ENCODE results near the gene CTSV.
"Not testable (repeated sequence)": the region's sequence is repeated elsewhere in the genome, so short reads cannot be mapped to it uniquely, and the experiment has no call there.

The CTSV gene

DNA sequence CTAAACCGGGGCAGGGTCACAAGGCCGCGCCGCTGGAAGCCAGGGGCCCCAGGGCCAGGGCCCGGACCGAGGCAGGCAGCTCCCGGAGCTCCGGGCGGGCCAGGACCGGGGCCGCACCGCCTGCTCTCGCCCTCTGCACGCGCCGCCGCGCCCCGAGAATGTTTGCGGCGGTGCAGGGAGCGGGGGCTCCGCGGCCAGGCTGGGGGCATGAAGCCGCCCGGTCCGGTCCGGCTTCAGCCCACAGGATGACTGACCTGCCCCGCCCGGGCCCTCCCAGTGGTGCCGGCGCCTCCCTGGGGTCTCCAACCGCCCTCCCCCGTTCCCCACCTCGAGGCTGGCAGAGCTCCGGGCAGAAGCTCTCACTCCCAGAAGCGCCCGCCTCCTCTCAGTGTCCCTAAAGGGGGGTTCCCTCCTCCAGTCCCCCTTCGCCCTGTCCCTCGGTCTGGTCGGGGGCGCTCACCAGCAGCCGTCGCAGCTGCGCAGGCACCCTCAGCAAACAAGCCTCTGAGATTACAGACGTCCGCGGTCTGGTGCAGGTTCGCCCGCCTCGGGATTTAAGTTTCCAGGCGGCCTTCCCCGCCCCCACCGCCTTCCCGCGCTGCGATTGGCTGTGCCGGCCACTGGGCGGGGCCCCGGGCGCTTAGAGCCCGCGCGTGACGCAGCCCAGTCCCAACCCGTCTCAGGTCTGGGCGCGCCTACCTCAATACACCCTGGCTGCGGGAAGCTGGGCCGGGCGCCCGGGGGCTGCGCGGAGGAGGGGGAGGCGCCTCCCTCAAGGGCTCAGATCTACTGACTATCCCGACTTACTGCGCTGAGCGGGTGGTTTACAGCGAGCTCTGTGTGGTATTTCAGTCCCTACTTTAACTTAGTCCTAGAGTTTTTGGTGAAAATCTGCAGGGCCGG lies at the start of gene CTSV:
CTSV (minus strand) TSS at position 532 of the 903 bp plus-strand sequence. CDS start 1,099 bp downstream, outside the sequence.
- peak; percentile 53 for DNase-seq

DNA sequence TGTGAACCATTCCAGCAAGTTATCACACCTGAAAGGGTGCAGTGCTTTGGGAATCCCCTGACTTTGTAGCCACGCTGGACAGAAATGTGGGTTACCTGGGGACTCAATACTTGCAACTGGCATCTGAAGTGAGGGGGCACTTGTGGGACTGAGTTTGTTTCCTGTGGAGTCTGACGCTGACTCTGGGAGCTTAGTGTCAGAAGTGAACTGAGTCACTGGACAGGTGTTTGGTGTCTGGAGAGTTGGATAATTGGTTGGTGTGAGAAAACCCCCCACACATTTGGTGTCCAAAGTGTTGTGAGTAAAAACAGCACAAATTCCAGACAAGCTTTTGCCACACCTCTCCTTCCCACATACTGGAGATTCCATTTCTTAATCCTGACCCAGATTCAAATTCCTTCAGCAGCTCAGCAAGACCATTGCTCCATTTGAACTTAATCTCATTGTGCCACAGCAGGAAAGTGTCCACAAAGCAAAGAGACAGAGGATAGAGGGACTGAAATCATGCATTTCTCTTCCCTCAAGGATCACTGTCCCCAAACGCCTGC lies 48.8 kb upstream of the CTSV start:
- DNase-seq = not testable (repeated sequence)

DNA sequence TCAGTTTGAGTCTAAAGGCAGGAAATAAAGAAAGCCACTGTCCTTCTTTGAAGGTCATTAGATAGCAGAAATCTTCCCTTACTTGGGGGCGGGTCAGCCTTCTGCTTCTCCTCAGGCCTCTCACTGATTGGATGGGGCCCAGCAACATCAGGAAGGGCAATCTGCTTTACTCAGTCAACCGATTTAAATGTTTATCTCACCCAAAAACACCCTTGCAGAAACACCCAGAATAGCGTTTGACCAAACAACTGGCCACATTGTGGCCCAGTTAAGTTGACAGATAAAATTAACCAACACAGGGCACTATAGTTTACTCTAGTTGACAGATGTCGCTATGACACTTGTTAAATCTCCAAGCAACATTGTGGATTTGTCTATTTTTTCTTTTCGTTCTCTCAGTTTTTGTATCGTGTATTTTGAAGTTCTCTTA lies 45.6 kb upstream of the CTSV start:
- not testable (repeated sequence) for DNase-seq

DNA sequence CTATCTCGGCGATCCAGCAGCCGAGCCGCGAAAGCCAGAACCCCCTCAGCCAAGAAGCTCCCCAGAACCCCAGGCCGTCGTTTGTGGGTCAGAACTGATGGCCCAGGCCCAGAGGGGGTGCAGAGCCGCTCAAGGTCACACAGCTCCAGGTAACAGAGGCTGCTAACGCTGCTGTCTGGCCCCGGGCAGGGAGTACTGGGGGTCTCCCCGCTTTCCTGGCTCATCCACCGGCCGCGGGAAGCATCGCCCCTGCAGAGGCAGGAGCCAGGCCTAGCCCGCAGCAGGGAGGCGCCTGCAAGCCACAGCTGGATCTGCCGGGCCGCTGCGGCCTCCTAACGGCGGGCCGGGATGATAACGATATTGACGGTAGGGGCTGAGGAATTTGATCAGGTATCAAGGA lies 39.4 kb upstream of the CTSV start:
- no peak for DNase-seq

DNA sequence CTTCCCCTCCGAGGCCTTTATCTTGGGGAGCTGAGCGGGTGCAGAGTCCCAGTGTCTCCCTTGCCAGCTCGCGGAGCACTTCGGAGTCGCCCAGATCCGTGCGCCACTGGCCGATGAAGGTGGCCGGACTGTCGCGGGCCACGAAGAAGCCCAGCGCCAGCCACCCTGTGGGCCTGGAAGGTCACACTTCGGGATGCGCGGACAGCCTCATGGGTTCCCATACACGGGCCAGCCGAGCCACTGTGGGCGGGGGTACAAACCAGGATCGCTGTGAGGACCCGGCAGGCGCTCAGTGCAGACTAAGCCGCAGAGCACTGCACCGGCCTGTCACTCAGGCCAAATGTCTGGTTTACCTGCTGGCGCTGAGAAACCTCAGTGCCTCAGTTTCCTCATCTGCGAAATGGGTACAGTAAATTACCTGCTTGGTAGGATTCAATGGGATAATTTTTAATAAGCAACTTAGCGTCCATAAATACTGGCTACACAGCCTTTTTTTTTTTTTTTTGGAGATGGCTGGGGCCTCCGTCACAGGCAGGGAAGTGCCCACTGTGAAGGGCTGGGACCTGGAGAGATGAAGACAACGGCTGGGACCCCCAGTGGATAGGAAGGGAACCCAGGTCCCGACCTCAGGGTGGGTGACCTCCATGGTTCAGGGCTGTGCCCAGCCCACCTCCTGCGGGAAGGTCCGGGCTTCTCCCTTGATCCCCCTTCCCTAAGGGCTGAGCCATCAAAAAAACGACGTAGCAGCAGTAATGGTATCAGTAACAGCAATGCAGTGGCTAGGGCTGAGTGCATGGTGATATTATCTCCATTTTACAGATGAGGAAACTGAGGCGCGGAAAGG lies 38.7 kb upstream of the CTSV start:
- no peak for DNase-seq

DNA sequence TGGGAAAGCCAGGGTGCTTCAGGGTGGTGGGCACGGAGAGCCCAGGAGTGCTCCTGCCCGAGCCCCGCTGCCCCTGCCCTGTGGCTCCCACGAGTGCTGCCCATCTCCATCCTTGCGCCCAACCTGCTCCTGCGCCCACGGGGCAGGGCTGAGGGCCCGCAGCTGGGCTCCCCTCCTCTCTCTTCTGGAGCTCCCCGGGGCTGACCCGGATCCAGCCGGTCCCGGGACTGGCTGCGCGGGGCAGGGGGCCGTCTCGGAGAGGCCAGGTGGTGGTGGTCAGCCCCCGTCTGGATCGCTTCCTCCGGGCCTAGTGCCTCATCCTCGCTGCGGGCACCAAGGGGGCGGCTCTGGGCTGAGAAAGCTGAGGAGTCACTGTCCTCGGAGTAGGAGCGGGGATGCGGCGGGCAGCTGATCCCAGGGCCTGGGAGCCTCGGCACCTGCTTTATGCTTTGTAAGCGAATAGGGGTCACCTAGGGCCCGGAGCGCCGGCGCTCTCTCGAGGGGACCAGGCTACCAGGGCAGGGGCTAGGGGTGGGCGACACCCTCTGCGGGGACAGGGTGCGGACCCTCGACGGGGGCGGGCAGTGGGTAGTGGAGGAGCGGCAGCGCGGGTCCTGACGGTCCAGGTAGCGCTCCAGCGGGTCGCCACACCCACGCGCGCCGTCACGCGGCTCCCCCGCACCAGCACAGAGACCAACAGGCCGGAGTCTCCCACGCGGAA lies 37.9 kb upstream of the CTSV start:
- DNase-seq = not testable (repeated sequence)

DNA sequence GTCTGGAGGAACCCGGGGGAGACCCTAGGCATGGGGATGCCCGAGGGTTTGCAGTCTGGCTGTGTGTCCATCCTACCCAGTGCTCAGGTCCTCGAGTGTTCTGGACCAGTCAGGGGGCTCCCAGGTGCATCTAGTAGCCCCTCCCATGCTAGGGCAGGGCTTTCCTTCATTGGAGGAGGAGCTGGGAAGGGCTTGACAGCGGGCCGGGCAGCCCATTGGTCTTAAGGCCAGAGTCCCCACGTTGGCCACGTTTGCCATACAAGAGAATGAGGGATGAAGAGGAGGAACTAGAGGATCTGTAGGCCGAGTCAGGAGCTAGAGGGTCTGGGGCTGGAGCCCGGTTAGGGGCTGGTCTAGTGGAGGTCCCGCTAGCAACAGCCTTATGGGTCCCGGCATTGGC lies 37.3 kb upstream of the CTSV start:
- no peak for DNase-seq

DNA sequence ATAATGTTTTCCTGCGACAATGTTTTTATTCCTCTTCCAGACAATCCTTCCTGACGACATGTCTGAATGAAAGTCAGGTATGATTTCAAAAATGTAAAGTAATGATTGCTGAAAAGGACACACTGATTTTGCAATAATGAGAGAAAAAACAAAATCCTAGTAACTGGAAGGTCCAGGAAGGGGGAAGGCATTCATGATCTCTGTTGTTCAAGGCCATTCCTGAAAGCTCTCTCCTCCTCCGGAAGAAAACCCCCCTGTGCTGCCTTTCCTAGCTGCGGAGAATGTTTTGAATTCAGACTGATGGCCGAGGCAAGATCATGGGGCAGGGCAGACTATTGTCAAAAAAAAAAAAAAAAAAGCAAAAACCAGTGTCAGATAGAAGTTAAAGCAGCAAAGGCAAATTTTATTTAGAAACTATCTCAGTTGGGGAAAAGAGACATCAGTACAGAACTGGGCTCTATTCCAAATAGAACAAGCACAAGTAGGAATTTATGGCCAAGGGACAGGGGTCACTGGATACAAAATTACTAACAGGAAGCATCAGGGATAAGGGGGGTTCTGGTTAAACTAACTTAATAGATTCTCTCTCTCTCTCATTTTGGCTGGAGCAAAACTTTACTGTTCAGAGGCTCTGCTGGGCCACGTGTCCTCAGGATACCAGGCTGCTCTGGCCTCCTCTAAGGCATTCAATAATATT lies 36.5 kb upstream of the CTSV start:
- DNase-seq = no peak

DNA sequence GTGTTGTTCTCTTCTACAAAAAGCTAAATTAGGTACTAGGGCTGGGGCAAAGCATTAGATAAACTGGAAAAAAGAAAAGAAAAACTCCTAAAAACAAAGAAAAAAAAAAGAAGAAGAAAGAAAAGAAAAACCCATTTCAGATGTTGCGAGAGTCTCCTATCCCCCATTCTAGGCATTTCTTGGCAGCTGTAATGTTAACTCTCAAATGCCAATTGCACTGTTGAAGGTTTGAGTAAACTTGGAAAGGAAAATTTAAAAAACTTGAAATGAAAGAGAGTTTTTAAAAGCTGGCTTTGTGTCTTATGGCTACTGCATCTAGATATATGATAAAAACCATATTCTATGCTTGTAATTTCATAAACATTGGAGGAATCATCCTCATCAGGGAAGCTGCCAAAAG lies 34.6 kb upstream of the CTSV start:
- no peak for DNase-seq

DNA sequence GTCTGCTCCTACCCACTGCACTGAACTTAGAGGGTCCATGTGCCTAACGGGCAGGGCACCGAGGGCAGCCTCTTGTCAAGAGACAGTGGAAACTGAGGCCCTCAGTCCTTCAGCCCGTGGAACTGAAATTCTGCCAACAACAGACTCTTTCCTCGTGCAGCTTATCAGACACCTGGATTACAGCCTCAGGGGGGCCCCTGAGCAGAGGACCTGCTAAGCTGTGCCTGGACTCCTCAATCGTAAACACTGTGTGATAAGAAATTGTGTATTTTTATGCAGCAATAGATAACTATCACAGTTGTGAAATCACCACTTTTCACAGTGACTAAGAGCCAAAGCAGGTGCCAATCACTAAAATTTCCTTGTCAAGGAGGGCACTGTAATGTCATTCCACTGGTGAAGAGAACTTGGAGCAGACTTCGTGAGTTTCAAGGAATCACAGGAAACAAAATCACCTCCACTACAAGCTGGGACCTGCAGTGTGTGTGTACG lies 33.4 kb upstream of the CTSV start:
- DNase-seq = no peak

DNA sequence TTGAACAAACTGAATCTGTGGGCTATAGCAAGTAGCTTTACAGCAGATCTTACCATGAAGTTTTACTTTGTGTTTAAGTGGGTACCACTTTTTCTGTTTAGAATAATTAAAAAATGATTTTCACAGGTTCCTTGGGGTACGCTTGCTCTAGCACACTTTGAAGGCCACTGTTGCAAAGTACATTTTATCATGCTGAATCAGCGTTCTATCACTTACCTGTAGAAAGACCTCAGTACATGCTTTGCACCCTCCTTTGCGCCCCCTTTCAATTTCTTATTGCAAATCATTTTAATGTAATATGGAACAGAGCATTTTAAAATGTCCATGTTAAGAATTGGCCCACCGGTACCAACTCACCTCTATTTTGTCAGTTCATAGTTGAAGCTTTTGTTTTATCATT lies 31.4 kb upstream of the CTSV start:
- DNase-seq = not testable (repeated sequence)

DNA sequence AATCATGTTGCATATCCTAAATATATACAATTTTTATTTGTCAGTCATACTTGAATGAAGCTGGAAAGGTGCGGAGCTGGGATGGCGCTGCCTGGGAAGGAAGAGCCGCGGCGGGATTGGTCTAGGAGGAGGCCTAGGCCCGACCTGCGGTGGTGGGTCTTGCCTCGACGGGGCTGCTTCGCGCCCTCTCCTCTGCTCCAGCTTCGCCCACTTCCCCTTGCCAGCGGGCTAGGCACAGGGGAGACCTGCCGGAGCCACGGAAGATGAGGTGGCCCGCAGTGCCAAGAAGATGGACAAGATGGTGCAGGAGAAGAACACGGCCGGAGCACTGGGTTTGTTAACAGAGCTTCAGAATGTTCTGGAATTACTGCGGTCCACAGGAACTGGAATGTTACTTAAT lies 28.5 kb upstream of the CTSV start:
- DNase-seq = no peak

DNA sequence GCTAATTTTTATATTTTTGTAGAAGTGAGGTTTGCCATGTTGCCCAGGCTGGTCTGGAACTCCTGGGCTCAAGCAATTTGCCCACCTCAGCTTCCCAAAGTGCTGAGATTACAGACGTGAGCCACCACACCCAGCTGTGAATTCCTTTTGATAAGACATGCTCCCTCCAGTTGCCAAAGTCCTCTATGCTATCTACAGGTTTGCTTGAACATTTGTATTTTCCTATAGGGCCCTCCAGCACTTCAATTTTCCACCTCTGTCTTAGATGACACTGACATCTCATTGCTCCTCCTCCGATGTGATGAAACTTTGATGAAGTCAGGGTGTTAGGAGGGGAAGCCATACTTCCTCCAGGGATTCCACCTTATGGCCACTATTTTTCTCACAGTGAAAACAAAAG lies 25.2 kb upstream of the CTSV start:
- DNase-seq = no peak

DNA sequence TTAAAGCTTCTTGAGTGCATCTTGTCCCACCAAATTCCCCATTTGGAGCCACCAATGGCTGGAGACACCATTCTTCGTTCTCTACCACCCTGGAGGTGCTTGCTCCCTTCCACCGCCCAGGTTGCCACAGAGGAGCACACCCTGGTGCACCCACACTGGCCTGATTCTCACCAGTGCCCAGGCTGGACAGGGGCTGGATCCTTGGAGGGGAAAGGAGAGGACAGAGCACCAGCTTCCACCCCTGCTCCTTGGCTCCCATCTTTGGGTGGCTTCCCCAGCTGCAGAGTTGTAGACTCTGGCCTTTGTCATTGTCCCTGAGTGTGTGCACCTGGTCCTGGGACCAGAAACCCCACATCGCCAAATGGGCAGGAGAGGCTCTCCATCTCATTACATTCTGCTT lies 21.9 kb upstream of the CTSV start:
- no peak for DNase-seq

DNA sequence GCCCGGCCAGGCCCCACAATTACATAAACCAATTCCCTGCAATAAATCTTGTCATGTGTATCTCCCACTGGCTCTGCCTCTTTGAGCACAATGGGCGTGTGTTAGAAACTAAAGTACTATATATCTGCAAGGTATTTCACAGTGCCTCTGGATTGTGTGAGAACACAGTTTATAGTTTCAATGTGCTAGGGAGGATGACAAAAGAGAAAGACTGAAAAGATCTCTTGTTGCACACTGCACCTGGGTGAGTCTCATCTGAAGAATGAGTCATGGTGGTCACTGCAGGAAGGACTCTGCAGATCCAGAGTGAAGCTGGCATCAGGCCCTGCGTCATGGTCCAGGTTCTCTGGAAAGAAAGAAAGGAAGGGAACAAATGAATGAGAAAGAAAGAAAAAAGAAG lies 20.7 kb upstream of the CTSV start:
- no peak for DNase-seq

DNA sequence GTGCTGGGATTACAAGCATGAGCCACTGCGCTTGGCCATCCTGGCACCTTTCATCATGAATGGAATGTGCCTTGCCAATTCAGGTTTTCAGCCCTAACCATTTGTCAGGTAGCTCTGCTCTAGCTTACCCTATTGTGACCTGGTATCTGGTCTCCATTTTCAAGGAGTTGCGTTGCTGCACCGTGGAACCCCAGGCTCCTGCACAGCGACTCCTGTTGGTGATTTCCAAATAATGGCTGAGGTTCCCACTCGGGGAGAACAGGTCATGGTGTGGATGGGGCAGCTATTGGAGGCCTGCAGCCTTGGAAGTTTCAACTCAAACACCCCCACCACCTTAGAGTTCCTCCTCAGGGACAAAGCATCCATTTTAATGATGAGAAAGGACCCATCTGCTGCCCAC lies 18.7 kb upstream of the CTSV start:
- DNase-seq = no peak

DNA sequence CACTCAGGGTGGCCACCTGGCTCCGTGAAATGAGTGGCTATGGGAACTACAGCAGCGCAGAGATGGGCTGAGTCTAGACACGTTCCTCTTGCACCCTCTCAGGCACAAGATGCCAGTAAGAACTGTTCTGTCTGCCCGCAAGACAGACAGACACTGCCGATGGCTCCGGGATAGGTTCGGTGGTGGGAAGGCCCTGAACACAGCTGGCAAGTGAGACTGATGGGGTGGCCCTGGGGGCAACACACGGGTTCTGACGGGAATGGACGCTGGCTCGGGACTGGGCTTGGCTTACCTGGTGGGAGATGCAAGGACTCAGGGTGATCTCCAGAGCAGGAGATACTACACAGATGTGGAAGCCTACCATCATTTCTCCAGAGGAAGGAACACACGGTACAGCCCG lies 16.9 kb upstream of the CTSV start:
- not testable (repeated sequence) for DNase-seq

DNA sequence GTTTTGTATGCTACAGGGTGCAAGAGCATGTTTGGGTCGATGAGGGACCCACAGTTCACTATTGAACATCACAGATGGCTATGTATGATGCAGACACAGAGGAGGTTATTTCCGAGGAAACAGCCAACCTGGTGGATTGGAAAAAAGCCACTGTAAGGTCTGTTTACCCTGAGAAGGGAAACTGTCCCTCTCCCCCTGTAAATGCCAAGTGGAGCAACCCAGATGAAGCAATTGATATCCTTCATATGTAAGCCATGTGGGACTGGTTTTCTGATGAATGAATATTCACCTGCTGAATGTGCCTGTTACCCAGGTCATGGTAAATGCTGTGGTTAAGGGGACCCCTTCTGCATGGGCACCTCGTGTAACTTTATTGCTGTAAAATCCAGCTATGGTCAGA lies 14.8 kb upstream of the CTSV start:
- no peak for DNase-seq

DNA sequence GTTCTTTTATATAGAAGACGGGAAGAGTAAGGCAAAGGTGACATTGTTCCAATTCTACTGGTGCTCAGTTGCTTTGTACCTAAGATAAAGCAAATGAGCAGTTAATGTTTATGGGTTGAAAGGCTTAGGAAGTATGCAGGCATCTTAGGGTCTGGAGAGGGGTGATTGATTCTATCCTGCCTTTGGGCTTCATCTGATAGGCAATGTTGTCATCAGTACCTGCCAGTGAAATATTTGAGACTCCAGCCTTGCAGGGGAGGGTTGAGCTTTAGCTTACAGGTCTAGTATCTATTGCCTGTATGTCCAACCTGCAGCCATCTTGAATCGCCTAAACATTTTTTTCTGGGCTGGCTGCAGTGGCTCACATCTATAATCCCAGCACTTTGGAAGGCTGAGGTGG lies 13.8 kb upstream of the CTSV start:
- DNase-seq = no peak

DNA sequence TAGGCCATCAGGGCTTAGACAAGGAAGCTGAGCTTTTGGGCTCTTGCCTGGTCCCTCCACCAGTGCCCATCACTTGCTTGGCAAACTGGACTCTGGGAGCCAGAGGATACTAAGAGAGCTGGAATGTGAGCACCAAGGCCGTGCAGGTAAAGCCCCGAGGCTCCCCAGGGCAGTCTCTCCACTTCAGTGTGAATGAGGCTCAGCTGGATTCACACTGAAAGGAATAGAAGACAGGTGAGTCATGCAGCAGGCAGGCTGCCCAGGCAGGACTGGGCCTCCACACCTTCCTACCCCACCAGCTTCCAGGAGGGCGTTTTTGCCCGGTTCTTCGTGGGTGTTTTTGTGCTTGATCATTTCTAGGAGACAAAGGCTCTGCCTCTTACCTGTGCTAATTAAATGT lies 7.3 kb upstream of the CTSV start:
- no peak for DNase-seq

DNA sequence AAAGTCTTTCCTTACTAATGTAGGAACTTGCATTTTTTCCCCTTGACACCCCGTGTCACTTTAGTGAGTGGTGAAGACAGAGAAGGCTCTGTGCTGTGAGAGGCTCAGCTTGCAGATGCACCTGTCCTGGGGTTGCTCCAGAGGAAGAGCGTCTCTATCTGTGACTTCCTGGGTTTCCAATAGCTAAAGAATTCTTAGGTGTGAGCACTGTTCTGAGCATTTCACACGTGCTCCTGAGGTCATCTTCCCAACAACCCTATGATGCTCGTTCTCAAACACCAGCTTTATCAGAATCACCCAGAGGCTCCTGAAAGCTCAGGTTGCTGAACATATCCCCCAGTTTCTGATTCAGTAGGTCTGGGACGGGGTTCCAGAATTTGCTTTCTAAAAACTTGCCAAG lies 6.4 kb upstream of the CTSV start:
- DNase-seq = no peak

DNA sequence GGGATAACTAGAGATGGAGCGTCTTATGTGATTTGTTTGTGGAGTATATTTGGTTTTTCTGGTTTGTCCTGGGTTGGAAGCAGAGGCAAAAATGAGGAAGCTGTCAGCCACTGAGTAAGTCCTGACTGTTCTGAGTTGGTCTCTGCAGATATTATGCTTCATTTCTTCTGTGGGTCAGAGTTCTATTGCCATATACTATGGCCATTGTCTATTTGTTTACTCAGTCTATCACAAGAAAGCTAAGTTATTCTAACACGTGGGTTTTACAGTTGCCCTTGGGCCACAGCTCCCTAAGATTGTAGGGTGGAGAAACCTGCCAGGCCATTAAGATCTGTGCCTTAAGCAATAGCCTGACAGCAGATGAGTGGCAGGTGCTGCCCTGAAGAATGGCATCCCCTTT lies 3.0 kb upstream of the CTSV start:
- DNase-seq = no peak
